GM12878 (cell line): ENCODE data around the gene TCERG1L. TPM values are rescaled to one million over a fixed set of nuclear protein-coding genes. Genes with fewer than 3 reads are reported as not detected.

Experiments used
- ATAC-seq: fragments of 200-7000 bp; cut with Tn5 transposase; 3 replicates; pipeline ENCODE4 v1.9.1; 2020; ENCODE audit warnings: mild to moderate bottlenecking, moderate library complexity
- BruUV-seq: library from RNA; stranded (reverse); fragments of 400-500 nt; replicated peaks from 2 replicates; lab custom pipeline; 2021; lab: Mats Ljungman, UMichigan
- CTCF ChIA-PET: fragments of 300-600 bp; sonication (Branson Sonifier 250); formaldehyde crosslinking; extraction: SDS; loops from one replicate; lab custom pipeline; 2021; ENCODE audit warnings: inconsistent platforms; lab: Yijun Ruan, JAX
- POLR2A ChIA-PET: fragments of 350-600 bp; formaldehyde crosslinking; extraction: SDS; loops from one replicate; lab custom pipeline; 2021; ENCODE audit warnings: inconsistent platforms; lab: Charles Lee
- RAD21 ChIA-PET: fragments of 300-600 bp; sonication (Branson Sonifier 250); formaldehyde crosslinking; loops from one replicate; lab custom pipeline; 2023; ENCODE audit warnings: antibody characterized with exemption; ENCODE audit not compliant: unreplicated experiment; lab: Charles Lee
- SMC1A ChIA-PET: fragments of 300-600 bp; sonication (Branson Sonifier 250); formaldehyde crosslinking; loops from one replicate; lab custom pipeline; 2023; ENCODE audit not compliant: unreplicated experiment, uncharacterized antibody; lab: Charles Lee
- DNase-seq: peaks from one replicate; pipeline ENCODE4 v3.0.0-alpha.2; 2011; ENCODE audit warnings: low read depth, low spot score
- FAIRE-seq: peaks from 3 replicates; lab custom pipeline; 2011; peaks lifted over from hg19 to GRCh38; lab: Jason Lieb, UNC
- H2AFZ ChIP-seq: 2 replicates; pipeline ENCODE4 v1.6.0; 2011; ENCODE audit warnings: low read depth, low read length, control low read depth; ENCODE audit not compliant: control insufficient read depth
- H3K27ac ChIP-seq: 2 replicates; pipeline ENCODE4 v1.5.1; 2011; ENCODE audit warnings: control low read depth; ENCODE audit not compliant: control insufficient read depth, insufficient read depth
- H3K27me3 ChIP-seq, 2 experiments: replicated peaks in 1 of 2; 2 replicates each; pipeline versions ENCODE4 v1.6.0 to v1.6.1; 2011; ENCODE audit warnings: low read length in 1 of 2; ENCODE audit not compliant: control insufficient read depth in 2 of 2, insufficient read depth in 2 of 2
- H3K36me3 ChIP-seq, 2 experiments: 2 replicates each; pipeline ENCODE4 v1.5.1; 2011; ENCODE audit warnings: low read length in 1 of 2; ENCODE audit not compliant: control insufficient read depth in 2 of 2, insufficient read depth in 2 of 2
- H3K4me1 ChIP-seq: 2 replicates; pipeline ENCODE4 v1.6.1; 2011; ENCODE audit warnings: mild to moderate bottlenecking, low read length, moderate library complexity, mixed read lengths; ENCODE audit not compliant: control insufficient read depth, insufficient read depth
- H3K4me2 ChIP-seq: 2 replicates; pipeline ENCODE4 v1.6.0; 2011; ENCODE audit warnings: control low read depth; ENCODE audit not compliant: control insufficient read depth, insufficient read depth
- H3K4me3 ChIP-seq: fragments of 200-600 bp; sonication (generic); 2 replicates; pipeline ENCODE4 v1.5.1; 2016
- H3K79me2 ChIP-seq: 2 replicates; pipeline ENCODE4 v1.6.0; 2011; ENCODE audit warnings: low read length; ENCODE audit not compliant: control insufficient read depth, insufficient read depth
- H3K9ac ChIP-seq: 2 replicates; pipeline ENCODE4 v1.8.0; 2011; ENCODE audit warnings: low read length, control low read depth, mixed read lengths; ENCODE audit not compliant: control insufficient read depth, insufficient read depth
- H3K9me3 ChIP-seq: replicated peaks from 3 replicates; pipeline ENCODE4 v1.5.1; 2011; ENCODE audit warnings: mild to moderate bottlenecking, low read length; ENCODE audit not compliant: control insufficient read depth, insufficient read depth
- H4K20me1 ChIP-seq: 2 replicates; pipeline ENCODE4 v1.6.0; 2011; ENCODE audit not compliant: control insufficient read depth, insufficient read depth
- CHD1 ChIP-seq: IDR thresholded peaks from 2 replicates; pipeline ENCODE4 v1.6.1; 2012; ENCODE audit warnings: low read depth, low read length, improper control_type of control experiment
- CTCF ChIP-seq, 3 experiments: IDR thresholded peaks in 2 of 3; conservative IDR thresholded peaks in 1 of 3; 2 replicates each; pipeline ENCODE4 v1.5.1; 2011; ENCODE audit warnings: low read depth in 3 of 3, low read length in 3 of 3, mild to moderate bottlenecking in 3 of 3, control low read depth in 2 of 3, moderate library complexity in 2 of 3, inconsistent platforms in 1 of 3, mixed read lengths in 1 of 3; ENCODE audit not compliant: control insufficient read depth in 2 of 3, insufficient read depth in 1 of 3; ENCODE audit errors: extremely low read depth in 1 of 3
- DPF2 ChIP-seq: fragments of 450-650 bp; IDR thresholded peaks from 2 replicates; pipeline ENCODE4 v1.6.1; 2017; ENCODE audit warnings: mild to moderate bottlenecking
- HDAC6 ChIP-seq: fragments of 200-600 bp; sonication (generic); IDR thresholded peaks from one replicate; pipeline ENCODE4 v1.8.0; 2017; ENCODE audit warnings: antibody characterized with exemption; ENCODE audit not compliant: unreplicated experiment
- IRF4 ChIP-seq: IDR thresholded peaks from 2 replicates; pipeline ENCODE4 v1.6.1; 2011; ENCODE audit warnings: low read depth, low read length
- MEF2B ChIP-seq: fragments of 450-650 bp; IDR thresholded peaks from 2 replicates; pipeline ENCODE4 v1.6.1; 2018; ENCODE audit warnings: mild to moderate bottlenecking, moderate library complexity; ENCODE audit not compliant: partially characterized antibody, poor library complexity, severe bottlenecking
- MTA3 ChIP-seq: IDR thresholded peaks from 2 replicates; pipeline ENCODE4 v1.6.1; 2012; ENCODE audit warnings: low read length, inconsistent platforms, borderline replicate concordance
- RB1 ChIP-seq: fragments of 450-650 bp; formaldehyde crosslinking; IDR thresholded peaks from 2 replicates; pipeline ENCODE4 v1.6.1; 2017; ENCODE audit warnings: mild to moderate bottlenecking, borderline replicate concordance
- REST ChIP-seq: IDR thresholded peaks from 2 replicates; pipeline ENCODE4 v1.6.1; 2012; ENCODE audit warnings: mild to moderate bottlenecking, low read depth, low read length
- SIN3A ChIP-seq: IDR thresholded peaks from 2 replicates; pipeline ENCODE4 v1.6.1; 2012; ENCODE audit warnings: low read depth, low read length, improper control_type of control experiment
- SMARCA5 ChIP-seq: fragments of 450-650 bp; IDR thresholded peaks from 2 replicates; pipeline ENCODE4 v1.6.1; 2017; ENCODE audit warnings: mild to moderate bottlenecking
- YY1 ChIP-seq: IDR thresholded peaks from 2 replicates; pipeline ENCODE4 v1.6.1; 2011; ENCODE audit warnings: low read depth, mild to moderate bottlenecking, low read length
- ZNF217 ChIP-seq: fragments of 450-650 bp; IDR thresholded peaks from 2 replicates; pipeline ENCODE4 v1.6.1; 2017; ENCODE audit warnings: antibody characterized with exemption, mild to moderate bottlenecking
- WGBS: methylation state at CpG from one replicate; pipeline ENCODE4 v1.1.6; 2016; ENCODE audit warnings: low lambda C conversion rate; ENCODE audit not compliant: insufficient replicate concordance, insufficient coverage; ENCODE audit errors: missing lambda C conversion rate; 5-methylcytosine and 5-hydroxymethylcytosine counted together
- in situ Hi-C: fragments of 300-500 bp; cut with MboI; formaldehyde crosslinking; loops from 9 replicates; pipeline ENCODE4 v1.14.3; 2018; ENCODE audit warnings: mixed read lengths
- intact Hi-C: fragments of 100-400 bp; cut with micrococcal nuclease; formaldehyde crosslinking; loops from one replicate; pipeline ENCODE4 v1.14.2; 2022; ENCODE audit not compliant: unreplicated experiment
- polyA plus RNA-seq, 11 experiments: library from polyadenylated mRNA; depleted of rRNA in 4 of 11; unstranded in 6 of 11; stranded (reverse) in 5 of 11; fragments of >200 nt; fragmentation: Nextera tagmentation in 4 of 11; fragmentation: Illumina TruSeq in 1 of 11; extraction: Ambion mirVana in 4 of 11; extraction: Trizol in 1 of 11; gene quantifications; 1 replicate in 1 of 11; 2 replicates in 10 of 11; pipeline versions ENCODE4 v1.2.1 to v1.2.3, GENCODE V29; 2011 to 2016; ENCODE audit warnings: inconsistent platforms in 2 of 11, missing spikeins in 2 of 11, low read depth in 1 of 11
- total RNA-seq, 4 experiments: library from RNA; depleted of rRNA in 3 of 4; stranded (reverse); fragments of >200 nt in 3 of 4; fragmentation: Illumina TruSeq in 1 of 4; extraction: Trizol in 1 of 4; gene quantifications; 2 replicates each; pipeline versions ENCODE4 v1.2.1 to v1.2.3, GENCODE V29; 2013 to 2021

The TCERG1L gene
- total and polyA plus RNA-seq, 10 of the 15 experiments (the other 5 are each of a cell fraction or from before 2014, with no cell fraction given): not detected

GRCh38 chr10:131204406-131205152, 106.9 kb downstream of the TCERG1L start:
- Histone ChIP-seq H4K20me1 (no peaks in the 10 kb centered on the region), H3K9ac (no peak overlapping the region), H3K27ac (no peak overlapping the region), H3K36me3 (no peaks in the 10 kb centered on the region), H3K4me3 (no peak overlapping the region), H3K79me2 (no peaks in the 10 kb centered on the region), H3K27me3 (no peaks in the 10 kb centered on the region), H3K4me1 (no peaks in the 10 kb centered on the region), H3K9me3 (no peaks in the 10 kb centered on the region; the same call in 2 of the 3 replicates), H2AFZ (no peak overlapping the region), H3K4me2 (no peak overlapping the region)
- ATAC-seq: no peak
- no peak for TF ChIP-seq SMARCA5
- no peak for TF ChIP-seq SIN3A
- TF ChIP-seq DPF2: no peak
- no peak for TF ChIP-seq ZNF217
- TF ChIP-seq CHD1: no peak
- no peak for TF ChIP-seq MEF2B
- no peak for TF ChIP-seq MTA3
- no peak for TF ChIP-seq RB1
- TF ChIP-seq CTCF (IDR thresholded peaks at IDR 0.05 in 2 of 3, conservative IDR thresholded peaks at IDR 0.05 in 1 of 3; ENCODE audit: control insufficient read depth in 2 of 3, extremely low read depth in 1 of 3, insufficient read depth in 1 of 3, low read depth in 3 of 3, low read length in 3 of 3): no peak
- TF ChIP-seq YY1: no peak
- no peak for TF ChIP-seq REST
- TF ChIP-seq IRF4: no peak
- TF ChIP-seq HDAC6: no peak
- ChIA-PET RAD21 (no interaction called here), SMC1A (no interaction called here), CTCF (no interaction called here), POLR2A (no interaction called here)
- intact Hi-C loops: no loop called here
- BruUV-seq: no TSS peak
- DNase-seq: no peak
- in situ Hi-C loops: no loop called here
- 32% methylated on average over 10 of the region's 11 CpGs for WGBS
- no peak for FAIRE-seq
